Right ventricle myocardium superior (tissue), 1 donor: ENCODE measurements around the gene RALGPS1. TPM values are rescaled to one million over a fixed set of nuclear protein-coding genes. Genes with fewer than 3 reads are reported as not detected.

Experiments used
- ATAC-seq: fragments of 200-7000 bp; cut with Tn5 transposase; one replicate; pipeline ENCODE4 v1.9.1; 2020; ENCODE audit warnings: mild to moderate bottlenecking; ENCODE audit not compliant: poor library complexity
- DNase-seq: peaks from one replicate; pipeline ENCODE4 v3.0.0-alpha.2; 2020
- intact Hi-C: fragments of 100-400 bp; cut with DNase I; formaldehyde crosslinking; loops from one replicate; pipeline ENCODE4 v1.11.2; 2022
- total RNA-seq: library from RNA; stranded (reverse); fragmentation: NEBNext Ultra II Directional; extraction: Animal tissue kit (Norgen Biotek cat#: 25700); gene quantifications from one replicate; pipeline ENCODE4 v1.2.1, GENCODE V29; 2021
- donor health status: DM: no; HTN: yes; CAD: no; lungs with severe emphysema.

Gene RALGPS1
- total RNA-seq, 1 donor from 2014 or later = 17.7 TPM

- no peak for DNase-seq
- ATAC-seq = no peak
- intact Hi-C loops = no loop called here
Observed at GRCh38 chr9:126894052-126894603, 20.5 kb upstream of the RALGPS1 start.

- ATAC-seq = no peak
- intact Hi-C loops = no loop called here
- no peak for DNase-seq
Observed at GRCh38 chr9:126902210-126902609, 12.4 kb upstream of the RALGPS1 start.

GRCh38 chr9:126904586-126904985 lies 10.0 kb upstream of the RALGPS1 start:
- no peak for ATAC-seq

GRCh38 chr9:126906091-126906490 lies 8.5 kb upstream of the RALGPS1 start:
- DNase-seq (no peak), ATAC-seq (no peak)
- intact Hi-C loops = no loop called here

More at GRCh38 chr9:126904586-126904985, 10.0 kb upstream of the RALGPS1 start:
- no peak for DNase-seq
- intact Hi-C loops = no loop called here

- no peak for ATAC-seq
- intact Hi-C loops = no loop called here
- DNase-seq = no peak
Observed at GRCh38 chr9:126907058-126907457, 7.5 kb upstream of the RALGPS1 start.

GRCh38 chr9:126915281-126915816 lies 767 bp downstream of the RALGPS1 start:
- ATAC-seq (no peak), DNase-seq (peak; percentile 46)
- intact Hi-C loops = no loop called here

GRCh38 chr9:126915846-126916543 lies 1.4 kb downstream of the RALGPS1 start:
- no peak for DNase-seq
- intact Hi-C loops = no loop called here
- ATAC-seq = no peak

- DNase-seq (no peak), ATAC-seq (no peak)
- intact Hi-C loops = no loop called here
Observed at GRCh38 chr9:126916909-126917308, 2.3 kb downstream of the RALGPS1 start.

GRCh38 chr9:126919193-126919592 lies 4.6 kb downstream of the RALGPS1 start:
- ATAC-seq = no peak
- no peak for DNase-seq
- intact Hi-C loops = no loop called here

GRCh38 chr9:126925876-126926275 lies 11.3 kb downstream of the RALGPS1 start:
- ATAC-seq (no peak), DNase-seq (no peak)
- intact Hi-C loops = no loop called here

- ATAC-seq (no peak), DNase-seq (no peak)
- intact Hi-C loops = no loop called here
Observed at GRCh38 chr9:126926364-126926763, 11.8 kb downstream of the RALGPS1 start.

- DNase-seq (no peak), ATAC-seq (no peak)
- intact Hi-C loops = no loop called here
Observed at GRCh38 chr9:126927419-126927818, 12.8 kb downstream of the RALGPS1 start.

- DNase-seq (no peak), ATAC-seq (no peak)
- intact Hi-C loops = no loop called here
Observed at GRCh38 chr9:126932871-126933321, 18.3 kb downstream of the RALGPS1 start.

- intact Hi-C loops = no loop called here
- no peak for DNase-seq
- ATAC-seq = no peak
Observed at GRCh38 chr9:126933334-126933980, 18.9 kb downstream of the RALGPS1 start.

GRCh38 chr9:126934441-126934840 lies 19.9 kb downstream of the RALGPS1 start:
- DNase-seq = no peak
- ATAC-seq = no peak
- intact Hi-C loops = no loop called here

- no peak for ATAC-seq
- no peak for DNase-seq
- intact Hi-C loops = no loop called here
Observed at GRCh38 chr9:126935630-126936029, 21.0 kb downstream of the RALGPS1 start.

- ATAC-seq (no peak), DNase-seq (no peak)
- intact Hi-C loops = no loop called here
Observed at GRCh38 chr9:126937444-126937843, 22.9 kb downstream of the RALGPS1 start.

- intact Hi-C loops = no loop called here
- DNase-seq (no peak), ATAC-seq (no peak)
Observed at GRCh38 chr9:126938327-126938726, 23.7 kb downstream of the RALGPS1 start.

GRCh38 chr9:126939821-126940221 lies 25.2 kb downstream of the RALGPS1 start:
- DNase-seq = no peak
- intact Hi-C loops = no loop called here
- ATAC-seq = no peak

GRCh38 chr9:126942399-126942798 lies 27.8 kb downstream of the RALGPS1 start:
- DNase-seq = no peak
- no peak for ATAC-seq
- intact Hi-C loops = no loop called here
